Stimulated activated CD4-positive, alpha-beta T cell treated with anti-CD3 and anti-CD28 coated beads, Interleukin-4, amount 100 ng/mL, for 4 hours (primary cell): ENCODE data around the gene MPRIP.
A peak's percentile ranks its signal among the peaks of the same experiment; 100 is the strongest.
"Not testable (repeated sequence)": the region's sequence is repeated elsewhere in the genome, so short reads cannot be mapped to it uniquely, and the experiment has no call there.

Experiments used
- DNase-seq, 2 experiments: peaks; one replicate each; pipeline ENCODE4 v3.0.0-alpha.2; 2020

MPRIP gene

GRCh38 chr17:17173921-17174320 is 131.7 kb downstream of the MPRIP start:
- no peak for DNase-seq

GRCh38 chr17:17175340-17175739 is 133.1 kb downstream of the MPRIP start:
- no peak for DNase-seq

GRCh38 chr17:17175917-17176316 is 133.7 kb downstream of the MPRIP start:
- no peak for DNase-seq

GRCh38 chr17:17176341-17176740 is 134.1 kb downstream of the MPRIP start:
- no peak for DNase-seq

- DNase-seq: no peak
These were observed 134.9 kb downstream of the MPRIP start for GRCh38 chr17:17177176-17177575.

GRCh38 chr17:17179371-17179827 is 137.1 kb downstream of the MPRIP start:
- no peak for DNase-seq

- DNase-seq: no peak
These were observed 137.9 kb downstream of the MPRIP start for GRCh38 chr17:17180141-17180603.

GRCh38 chr17:17180741-17181525 is 138.7 kb downstream of the MPRIP start:
- DNase-seq: no peak

GRCh38 chr17:17181666-17182597 is 139.7 kb downstream of the MPRIP start:
- DNase-seq: peak in 1 of 2 experiments; percentile 59

GRCh38 chr17:17182598-17183136 is 140.4 kb downstream of the MPRIP start:
- no peak for DNase-seq

- DNase-seq: no peak
These were observed 141.5 kb downstream of the MPRIP start for GRCh38 chr17:17183744-17184143.

GRCh38 chr17:17184985-17185757 is 142.9 kb downstream of the MPRIP start:
- DNase-seq: not testable (repeated sequence)

GRCh38 chr17:17186051-17186450 is 143.8 kb downstream of the MPRIP start:
- peak; percentile 38 to 50 for DNase-seq

GRCh38 chr17:17186551-17187505 is 144.6 kb downstream of the MPRIP start:
- DNase-seq: no peak

- DNase-seq: no peak
These were observed 146.3 kb downstream of the MPRIP start for GRCh38 chr17:17188586-17188985.

GRCh38 chr17:17189559-17189958 is 147.3 kb downstream of the MPRIP start:
- no peak for DNase-seq

GRCh38 chr17:17190188-17190587 is 147.9 kb downstream of the MPRIP start:
- DNase-seq: no peak

- DNase-seq: no peak
These were observed 149.1 kb downstream of the MPRIP start for GRCh38 chr17:17191346-17191792.

- DNase-seq: no peak
These were observed 149.7 kb downstream of the MPRIP start for GRCh38 chr17:17191961-17192381.

GRCh38 chr17:17195466-17195865 is 153.2 kb downstream of the MPRIP start:
- DNase-seq: not testable (repeated sequence)

- DNase-seq: no peak
These were observed 154.5 kb downstream of the MPRIP start for GRCh38 chr17:17196776-17197175.
